GM10248 (cell line): Measurements from ENCODE around the gene CFTR.

Experiments used
- CTCF ChIA-PET: fragments of 300-600 bp; sonication (Branson Sonifier 250); formaldehyde crosslinking; extraction: SDS; loops from one replicate; lab custom pipeline; 2021; ENCODE audit warnings: antibody characterized with exemption; lab: Yijun Ruan, JAX
- POLR2A ChIA-PET: fragments of 350-650 bp; sonication (Branson Sonifier 250); formaldehyde crosslinking; extraction: SDS; loops from one replicate; lab custom pipeline; 2020; ENCODE audit warnings: antibody characterized with exemption; lab: Yijun Ruan, JAX
- DNase-seq: peaks from one replicate; pipeline ENCODE4 v3.0.0; 2012; ENCODE audit errors: extremely low spot score
- TF ChIP-seq, protein P1 (sequence below): IDR thresholded peaks from 2 replicates; pipeline ENCODE4 v1.5.1; 2012; ENCODE audit warnings: mild to moderate bottlenecking, low read depth; ENCODE audit errors: extremely low read depth, missing control alignments, control extremely low read depth

The CFTR gene

DNA sequence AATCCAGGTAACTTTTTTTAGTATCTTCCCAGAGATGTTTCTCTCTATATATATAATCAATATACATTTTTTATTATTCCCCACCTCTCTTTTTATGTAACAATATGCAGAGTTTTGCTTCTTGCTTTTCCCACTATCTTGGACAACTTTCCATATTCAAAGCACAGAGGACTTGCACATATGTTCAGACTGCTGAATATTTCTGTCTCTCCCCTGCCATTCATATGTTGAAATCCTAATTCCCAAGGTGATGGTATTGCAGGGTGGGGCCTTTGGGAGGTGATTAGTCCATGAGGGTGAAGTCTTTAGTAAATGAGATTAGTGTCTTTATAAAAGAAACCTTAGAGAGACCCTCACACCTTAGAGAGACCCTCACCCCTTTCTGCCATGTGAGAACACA, 72.8 kb downstream of the CFTR start:
- no peak for DNase-seq
- ChIA-PET POLR2A (no interaction called here), CTCF (interaction anchor here (1.1 to 1.4 kb wide), 2 partner anchors 15 to 20 kb away, joined by 3 to 4 read pairs; no protein-coding TSS in a partner anchor)
- TF ChIP-seq, protein P1, sequence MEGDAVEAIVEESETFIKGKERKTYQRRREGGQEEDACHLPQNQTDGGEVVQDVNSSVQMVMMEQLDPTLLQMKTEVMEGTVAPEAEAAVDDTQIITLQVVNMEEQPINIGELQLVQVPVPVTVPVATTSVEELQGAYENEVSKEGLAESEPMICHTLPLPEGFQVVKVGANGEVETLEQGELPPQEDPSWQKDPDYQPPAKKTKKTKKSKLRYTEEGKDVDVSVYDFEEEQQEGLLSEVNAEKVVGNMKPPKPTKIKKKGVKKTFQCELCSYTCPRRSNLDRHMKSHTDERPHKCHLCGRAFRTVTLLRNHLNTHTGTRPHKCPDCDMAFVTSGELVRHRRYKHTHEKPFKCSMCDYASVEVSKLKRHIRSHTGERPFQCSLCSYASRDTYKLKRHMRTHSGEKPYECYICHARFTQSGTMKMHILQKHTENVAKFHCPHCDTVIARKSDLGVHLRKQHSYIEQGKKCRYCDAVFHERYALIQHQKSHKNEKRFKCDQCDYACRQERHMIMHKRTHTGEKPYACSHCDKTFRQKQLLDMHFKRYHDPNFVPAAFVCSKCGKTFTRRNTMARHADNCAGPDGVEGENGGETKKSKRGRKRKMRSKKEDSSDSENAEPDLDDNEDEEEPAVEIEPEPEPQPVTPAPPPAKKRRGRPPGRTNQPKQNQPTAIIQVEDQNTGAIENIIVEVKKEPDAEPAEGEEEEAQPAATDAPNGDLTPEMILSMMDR, result no peak

DNA sequence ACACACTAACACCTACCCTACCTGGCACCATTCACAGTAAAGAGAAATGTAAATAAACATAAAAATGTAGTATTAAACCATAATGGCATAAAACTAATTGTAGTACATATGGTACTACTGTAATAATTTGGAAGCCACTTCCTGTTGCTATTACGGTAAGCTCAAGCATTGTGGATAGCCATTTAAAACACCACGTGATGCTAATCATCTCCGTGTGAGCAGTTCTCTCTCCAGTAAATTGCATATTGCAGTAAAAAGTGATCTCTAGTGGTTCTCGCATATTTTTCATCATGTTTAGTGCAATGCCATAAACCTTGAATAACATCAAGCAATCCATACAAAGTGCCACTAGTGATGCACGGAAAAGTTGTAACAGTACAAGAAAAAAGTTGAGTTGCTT, 75.4 kb downstream of the CFTR start:
- TF ChIP-seq, protein P1, result no peak
- ChIA-PET CTCF (no interaction called here), POLR2A (no interaction called here)
- DNase-seq, result no peak

DNA sequence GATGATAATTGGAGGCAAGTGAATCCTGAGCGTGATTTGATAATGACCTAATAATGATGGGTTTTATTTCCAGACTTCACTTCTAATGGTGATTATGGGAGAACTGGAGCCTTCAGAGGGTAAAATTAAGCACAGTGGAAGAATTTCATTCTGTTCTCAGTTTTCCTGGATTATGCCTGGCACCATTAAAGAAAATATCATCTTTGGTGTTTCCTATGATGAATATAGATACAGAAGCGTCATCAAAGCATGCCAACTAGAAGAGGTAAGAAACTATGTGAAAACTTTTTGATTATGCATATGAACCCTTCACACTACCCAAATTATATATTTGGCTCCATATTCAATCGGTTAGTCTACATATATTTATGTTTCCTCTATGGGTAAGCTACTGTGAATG, 79.6 kb downstream of the CFTR start:
- CTCF ChIA-PET, result interaction anchor here (1.0 kb wide), 1 partner anchor 52 kb away, joined by 3 read pairs; no protein-coding TSS in a partner anchor
- no peak for DNase-seq
- TF ChIP-seq, protein P1, result no peak

GRCh38 chr7:117560030-117560429, 80.2 kb downstream of the CFTR start:
- TF ChIP-seq, protein P1, result no peak
- ChIA-PET CTCF (interaction anchor here (1.0 kb wide), 1 partner anchor 51 kb away, joined by 3 read pairs; no protein-coding TSS in a partner anchor), POLR2A (no interaction called here)
- no peak for DNase-seq

More for the DNA sequence above, 79.6 kb downstream of the CFTR start:
- POLR2A ChIA-PET, result no interaction called here

DNA sequence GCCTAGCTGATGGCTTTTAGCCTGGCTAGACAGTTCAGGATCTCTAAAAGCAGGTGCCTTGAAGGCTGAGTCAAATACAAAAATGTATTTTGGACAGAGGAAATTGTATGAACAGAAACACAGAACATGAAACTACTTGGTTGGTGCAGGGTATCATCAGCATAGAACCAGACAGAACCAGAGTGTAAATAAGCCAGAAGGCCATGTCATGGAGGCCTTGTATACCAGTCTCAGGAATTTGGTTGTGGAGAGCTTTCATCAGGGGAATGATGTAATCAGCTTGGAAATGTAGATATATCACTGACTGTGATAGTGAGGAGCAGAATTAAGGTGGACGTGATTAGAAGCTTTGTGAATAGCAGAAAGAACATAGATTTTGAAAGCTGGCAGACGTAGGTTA, 82.9 kb downstream of the CFTR start:
- POLR2A ChIA-PET, result no interaction called here
- TF ChIP-seq, protein P1, result no peak
- no peak for DNase-seq
- CTCF ChIA-PET, result interaction anchor here (1.8 kb wide), 1 partner anchor 12 kb away, joined by 5 read pairs; no protein-coding TSS in a partner anchor

DNA sequence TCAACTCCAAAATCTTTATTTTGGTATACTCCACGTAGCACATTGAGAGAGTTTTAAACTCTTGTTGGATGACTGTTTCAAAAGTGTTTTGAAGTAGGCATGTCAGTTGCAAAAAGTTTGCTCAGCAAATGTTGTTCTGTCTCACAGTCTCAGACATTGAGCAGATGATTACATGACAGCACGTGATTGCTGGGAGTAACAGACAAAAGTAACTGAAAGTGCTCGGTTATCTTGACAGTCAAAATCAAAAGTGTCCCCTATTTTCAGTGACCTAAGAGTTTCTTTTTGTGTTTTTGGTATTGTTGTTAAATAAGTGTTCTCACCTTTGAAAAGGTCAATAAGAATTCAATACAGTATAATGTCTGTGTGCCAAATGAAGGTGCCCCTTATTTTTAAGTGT, 84.3 kb downstream of the CFTR start:
- CTCF ChIA-PET, result no interaction called here
- DNase-seq, result no peak
- TF ChIP-seq, protein P1, result no peak
- POLR2A ChIA-PET, result no interaction called here

- ChIA-PET POLR2A (no interaction called here), CTCF (no interaction called here)
- no peak for DNase-seq
- TF ChIP-seq, protein P1, result no peak
These were observed 84.8 kb downstream of the CFTR start for GRCh38 chr7:117564627-117565026.
